ENCODE results near the gene RASA2.

DNA sequence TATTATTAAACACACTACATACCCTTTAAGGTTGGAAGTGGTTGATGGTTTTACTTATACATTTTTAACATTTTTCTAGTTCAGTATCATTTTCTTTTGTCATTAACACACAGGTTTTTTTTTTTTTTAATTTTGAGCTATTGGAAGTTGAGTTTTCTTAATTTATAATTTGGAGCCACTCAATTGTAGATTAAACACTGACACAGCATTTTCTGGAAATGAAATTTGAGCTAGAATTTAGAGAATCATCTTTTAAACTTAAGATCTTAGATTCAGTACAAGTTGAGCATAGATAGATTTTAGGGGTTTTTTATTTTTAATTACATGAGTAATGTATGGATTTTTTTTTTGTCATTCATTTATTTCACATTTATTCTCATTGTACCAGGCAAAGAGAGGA lies 35.0 kb downstream of the RASA2 start:
- TF ChIP-seq YY1 (IDR thresholded peaks at IDR 0.05; ENCODE audit: low read depth) (no peak), RCOR1 (IDR thresholded peaks at IDR 0.05; ENCODE audit: low read length) (no peak), FOXJ3 (CRISPR knock-in tag; IDR thresholded peaks at IDR 0.05) (no peak)
- TF ChIP-seq, protein P1, sequence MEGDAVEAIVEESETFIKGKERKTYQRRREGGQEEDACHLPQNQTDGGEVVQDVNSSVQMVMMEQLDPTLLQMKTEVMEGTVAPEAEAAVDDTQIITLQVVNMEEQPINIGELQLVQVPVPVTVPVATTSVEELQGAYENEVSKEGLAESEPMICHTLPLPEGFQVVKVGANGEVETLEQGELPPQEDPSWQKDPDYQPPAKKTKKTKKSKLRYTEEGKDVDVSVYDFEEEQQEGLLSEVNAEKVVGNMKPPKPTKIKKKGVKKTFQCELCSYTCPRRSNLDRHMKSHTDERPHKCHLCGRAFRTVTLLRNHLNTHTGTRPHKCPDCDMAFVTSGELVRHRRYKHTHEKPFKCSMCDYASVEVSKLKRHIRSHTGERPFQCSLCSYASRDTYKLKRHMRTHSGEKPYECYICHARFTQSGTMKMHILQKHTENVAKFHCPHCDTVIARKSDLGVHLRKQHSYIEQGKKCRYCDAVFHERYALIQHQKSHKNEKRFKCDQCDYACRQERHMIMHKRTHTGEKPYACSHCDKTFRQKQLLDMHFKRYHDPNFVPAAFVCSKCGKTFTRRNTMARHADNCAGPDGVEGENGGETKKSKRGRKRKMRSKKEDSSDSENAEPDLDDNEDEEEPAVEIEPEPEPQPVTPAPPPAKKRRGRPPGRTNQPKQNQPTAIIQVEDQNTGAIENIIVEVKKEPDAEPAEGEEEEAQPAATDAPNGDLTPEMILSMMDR (IDR thresholded peaks at IDR 0.05) = no peak
- TF ChIP-seq, protein P2, sequence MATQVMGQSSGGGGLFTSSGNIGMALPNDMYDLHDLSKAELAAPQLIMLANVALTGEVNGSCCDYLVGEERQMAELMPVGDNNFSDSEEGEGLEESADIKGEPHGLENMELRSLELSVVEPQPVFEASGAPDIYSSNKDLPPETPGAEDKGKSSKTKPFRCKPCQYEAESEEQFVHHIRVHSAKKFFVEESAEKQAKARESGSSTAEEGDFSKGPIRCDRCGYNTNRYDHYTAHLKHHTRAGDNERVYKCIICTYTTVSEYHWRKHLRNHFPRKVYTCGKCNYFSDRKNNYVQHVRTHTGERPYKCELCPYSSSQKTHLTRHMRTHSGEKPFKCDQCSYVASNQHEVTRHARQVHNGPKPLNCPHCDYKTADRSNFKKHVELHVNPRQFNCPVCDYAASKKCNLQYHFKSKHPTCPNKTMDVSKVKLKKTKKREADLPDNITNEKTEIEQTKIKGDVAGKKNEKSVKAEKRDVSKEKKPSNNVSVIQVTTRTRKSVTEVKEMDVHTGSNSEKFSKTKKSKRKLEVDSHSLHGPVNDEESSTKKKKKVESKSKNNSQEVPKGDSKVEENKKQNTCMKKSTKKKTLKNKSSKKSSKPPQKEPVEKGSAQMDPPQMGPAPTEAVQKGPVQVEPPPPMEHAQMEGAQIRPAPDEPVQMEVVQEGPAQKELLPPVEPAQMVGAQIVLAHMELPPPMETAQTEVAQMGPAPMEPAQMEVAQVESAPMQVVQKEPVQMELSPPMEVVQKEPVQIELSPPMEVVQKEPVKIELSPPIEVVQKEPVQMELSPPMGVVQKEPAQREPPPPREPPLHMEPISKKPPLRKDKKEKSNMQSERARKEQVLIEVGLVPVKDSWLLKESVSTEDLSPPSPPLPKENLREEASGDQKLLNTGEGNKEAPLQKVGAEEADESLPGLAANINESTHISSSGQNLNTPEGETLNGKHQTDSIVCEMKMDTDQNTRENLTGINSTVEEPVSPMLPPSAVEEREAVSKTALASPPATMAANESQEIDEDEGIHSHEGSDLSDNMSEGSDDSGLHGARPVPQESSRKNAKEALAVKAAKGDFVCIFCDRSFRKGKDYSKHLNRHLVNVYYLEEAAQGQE (IDR thresholded peaks at IDR 0.05; ENCODE audit: low read depth, low read length) = no peak
